Epithelial cell of esophagus (primary cell): Measurements from ENCODE around the gene PRTFDC1.
A peak's percentile ranks its signal among the peaks of the same experiment; 100 is the strongest.

Experiments used
- DNase-seq: peaks from one replicate; pipeline ENCODE4 v3.0.0; 2010; ENCODE audit warnings: low read depth
- H3K4me3 ChIP-seq: 2 replicates; pipeline ENCODE4 v1.5.1; 2011; ENCODE audit warnings: mild to moderate bottlenecking, low read length, control low read depth
- TF ChIP-seq, protein P1 (sequence below): IDR thresholded peaks from 2 replicates; pipeline ENCODE4 v1.5.1; 2011; ENCODE audit warnings: low read depth, mild to moderate bottlenecking, low read length, control low read depth, inconsistent platforms; ENCODE audit not compliant: insufficient read depth; ENCODE audit errors: missing control alignments

The PRTFDC1 gene

DNA sequence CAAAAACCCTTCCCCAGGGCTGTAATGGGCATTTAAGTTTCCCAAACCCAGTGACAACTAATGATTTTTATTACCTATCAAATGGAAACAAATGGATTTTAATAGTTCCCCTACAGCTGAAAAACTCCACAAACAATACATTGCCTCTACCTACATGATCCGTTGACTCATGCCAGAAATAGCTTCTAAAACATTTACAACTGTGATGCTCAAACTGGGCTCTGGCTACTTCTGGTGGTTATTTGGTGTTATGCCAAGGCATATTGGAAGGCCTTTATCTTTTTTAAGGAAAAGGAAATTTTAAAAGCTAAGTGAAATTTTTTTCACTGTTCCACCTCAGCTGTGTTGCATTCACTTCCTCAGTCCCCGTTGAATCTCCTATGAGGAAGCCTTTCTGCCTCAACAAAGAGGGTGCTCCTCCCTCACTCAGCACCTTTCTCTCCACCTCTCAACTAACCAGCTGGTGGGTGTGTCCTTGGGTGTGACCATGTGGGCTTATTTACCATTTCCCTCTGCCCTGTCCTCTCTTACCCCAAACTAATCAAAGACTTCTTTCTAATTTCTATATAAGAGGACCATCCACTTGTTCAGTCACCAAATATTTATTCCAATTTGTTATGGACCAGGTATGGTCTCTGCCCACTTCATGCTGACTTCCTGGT is 82.9 kb downstream of the PRTFDC1 start:
- TF ChIP-seq, protein P1, sequence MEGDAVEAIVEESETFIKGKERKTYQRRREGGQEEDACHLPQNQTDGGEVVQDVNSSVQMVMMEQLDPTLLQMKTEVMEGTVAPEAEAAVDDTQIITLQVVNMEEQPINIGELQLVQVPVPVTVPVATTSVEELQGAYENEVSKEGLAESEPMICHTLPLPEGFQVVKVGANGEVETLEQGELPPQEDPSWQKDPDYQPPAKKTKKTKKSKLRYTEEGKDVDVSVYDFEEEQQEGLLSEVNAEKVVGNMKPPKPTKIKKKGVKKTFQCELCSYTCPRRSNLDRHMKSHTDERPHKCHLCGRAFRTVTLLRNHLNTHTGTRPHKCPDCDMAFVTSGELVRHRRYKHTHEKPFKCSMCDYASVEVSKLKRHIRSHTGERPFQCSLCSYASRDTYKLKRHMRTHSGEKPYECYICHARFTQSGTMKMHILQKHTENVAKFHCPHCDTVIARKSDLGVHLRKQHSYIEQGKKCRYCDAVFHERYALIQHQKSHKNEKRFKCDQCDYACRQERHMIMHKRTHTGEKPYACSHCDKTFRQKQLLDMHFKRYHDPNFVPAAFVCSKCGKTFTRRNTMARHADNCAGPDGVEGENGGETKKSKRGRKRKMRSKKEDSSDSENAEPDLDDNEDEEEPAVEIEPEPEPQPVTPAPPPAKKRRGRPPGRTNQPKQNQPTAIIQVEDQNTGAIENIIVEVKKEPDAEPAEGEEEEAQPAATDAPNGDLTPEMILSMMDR, result no peak
- no peak for DNase-seq
- no peak overlapping the region for H3K4me3 ChIP-seq

DNA sequence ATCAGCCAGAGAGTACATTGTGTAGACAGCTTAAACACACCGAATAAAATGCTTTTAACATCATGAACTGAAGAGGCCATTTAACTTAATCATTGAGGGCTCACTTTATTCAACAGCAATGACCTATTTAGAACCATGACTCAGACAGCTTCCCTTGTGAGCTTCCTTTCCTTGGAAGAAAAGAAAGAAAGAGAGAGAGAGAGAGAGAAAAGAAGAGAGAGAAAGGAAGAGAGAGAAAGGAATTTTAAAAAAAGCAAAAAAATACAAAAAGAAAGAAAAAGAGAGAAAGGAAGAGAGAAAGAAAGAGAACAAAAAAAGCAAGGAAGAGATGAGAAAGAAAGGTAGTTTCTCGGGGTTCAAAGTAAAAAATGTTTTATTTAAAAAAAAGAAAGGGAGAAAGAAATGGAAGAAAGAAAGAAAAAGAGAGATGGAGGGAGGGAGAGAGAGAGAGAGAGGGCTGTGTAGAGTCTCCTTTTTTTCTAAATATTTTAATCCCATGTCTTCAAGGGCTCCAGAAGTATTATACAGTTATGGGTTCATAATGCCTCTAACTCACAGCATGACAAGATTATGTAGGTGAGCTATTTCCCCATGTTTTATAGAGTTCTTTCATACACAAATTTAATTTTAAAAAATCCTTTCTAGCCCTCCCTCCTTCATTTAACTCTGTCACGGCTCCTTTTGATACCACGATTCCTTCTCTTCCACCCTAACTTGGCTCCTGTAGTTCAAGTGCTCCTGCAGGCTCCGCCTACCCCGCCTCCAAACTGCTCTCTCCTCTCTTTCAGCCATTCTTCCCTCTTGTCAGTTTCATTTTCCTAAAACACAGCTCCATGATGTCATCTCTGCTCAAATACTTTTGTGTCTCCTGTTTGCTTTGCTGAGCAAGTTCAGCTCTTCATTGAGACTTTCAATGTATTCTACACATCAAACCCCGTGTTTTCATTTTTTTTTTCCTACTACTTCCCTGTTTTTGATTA is 85.5 kb downstream of the PRTFDC1 start:
- peak; percentile 66 for DNase-seq
- no peak overlapping the region for H3K4me3 ChIP-seq
- TF ChIP-seq, protein P1, result no peak

DNA sequence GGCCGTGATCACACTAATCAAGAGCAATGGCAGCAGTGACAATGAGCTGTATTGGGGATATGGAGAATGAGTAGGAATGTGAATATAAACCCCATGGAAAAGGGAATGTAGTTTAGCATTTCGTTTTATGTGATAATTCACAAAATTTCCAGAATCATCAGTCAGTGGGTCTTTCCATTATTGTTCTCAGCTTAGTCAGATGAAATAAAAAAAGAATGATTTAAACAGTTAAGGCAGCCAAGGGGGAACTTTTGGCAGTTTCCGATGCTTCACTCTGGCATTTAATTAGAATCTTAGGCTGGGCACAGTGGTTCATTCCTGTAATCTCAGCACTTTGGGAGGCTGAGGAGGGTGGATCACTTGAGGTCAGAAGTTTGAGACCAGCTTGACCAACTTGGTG is 86.6 kb downstream of the PRTFDC1 start:
- no peak overlapping the region for H3K4me3 ChIP-seq
- no peak for DNase-seq
- TF ChIP-seq, protein P1, result no peak

DNA sequence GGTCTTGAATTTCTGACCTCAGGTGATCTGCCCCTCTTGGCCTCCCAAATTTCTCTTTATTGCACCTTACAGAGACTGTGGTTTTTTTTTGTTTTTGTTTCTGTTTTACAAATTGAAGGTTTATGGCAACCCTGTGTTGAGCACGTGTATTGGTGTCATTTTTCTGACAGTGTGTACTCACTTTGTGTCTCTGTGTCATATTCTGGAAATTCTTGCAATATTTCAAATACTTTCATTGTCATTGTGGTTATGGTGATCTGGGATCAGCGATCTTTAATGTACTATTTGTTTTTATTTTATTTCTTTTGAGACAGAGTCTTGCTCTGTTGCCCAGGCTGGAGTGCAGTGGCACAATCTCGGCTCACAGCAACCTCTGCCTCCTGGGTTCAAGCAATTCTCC is 89.8 kb downstream of the PRTFDC1 start:
- TF ChIP-seq, protein P1, result no peak
- no peak overlapping the region for H3K4me3 ChIP-seq

DNA sequence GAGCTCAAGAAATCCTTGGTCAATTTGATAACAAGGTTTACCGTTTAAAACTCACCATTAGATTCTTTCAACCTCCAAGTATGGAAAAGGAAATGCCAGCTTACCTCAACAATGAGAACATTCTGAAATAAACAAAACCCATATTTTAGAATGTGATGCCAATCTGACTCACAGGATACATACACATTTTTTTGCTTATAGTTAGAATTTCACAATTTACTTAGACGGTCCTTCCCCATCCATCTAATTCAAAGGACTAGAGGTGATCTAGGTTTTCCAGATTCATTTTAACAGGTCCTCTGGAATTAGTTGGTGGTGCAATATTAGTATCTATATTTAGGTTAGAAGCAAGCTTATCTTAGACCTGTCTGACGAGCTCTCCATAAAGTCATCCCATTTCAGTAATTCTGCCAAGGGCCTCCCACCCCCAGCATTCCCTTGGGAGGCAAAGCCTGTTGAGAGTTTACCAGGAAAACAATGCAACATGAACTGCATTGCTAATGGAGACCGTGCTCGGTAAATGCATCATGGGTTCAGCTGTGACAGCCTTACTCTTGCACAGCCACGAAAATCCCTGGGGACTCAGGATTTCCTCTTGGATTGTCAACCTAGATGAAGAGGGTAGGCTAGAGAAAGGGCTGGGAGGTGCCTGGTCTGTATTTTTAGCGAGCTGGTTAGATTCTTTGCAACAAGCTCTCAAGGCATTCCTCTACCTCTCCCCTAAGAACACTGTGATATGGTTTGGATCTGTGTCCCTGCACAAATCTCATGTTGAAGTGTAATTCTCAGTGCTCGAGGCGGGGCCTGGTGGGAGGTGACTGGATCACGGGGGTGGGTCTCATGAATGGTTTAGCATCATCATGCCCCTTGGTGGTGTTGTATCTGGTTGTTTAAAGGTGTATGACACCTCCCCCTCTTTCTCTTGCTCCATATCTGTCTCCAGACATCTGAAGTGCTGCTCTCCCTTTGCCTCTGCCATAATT is 93.8 kb downstream of the PRTFDC1 start:
- DNase-seq, result peak; percentile 59
- H3K4me3 ChIP-seq, result no peak overlapping the region
- TF ChIP-seq, protein P1, result no peak

More for the DNA sequence above, 89.8 kb downstream of the PRTFDC1 start:
- DNase-seq, result no peak

DNA sequence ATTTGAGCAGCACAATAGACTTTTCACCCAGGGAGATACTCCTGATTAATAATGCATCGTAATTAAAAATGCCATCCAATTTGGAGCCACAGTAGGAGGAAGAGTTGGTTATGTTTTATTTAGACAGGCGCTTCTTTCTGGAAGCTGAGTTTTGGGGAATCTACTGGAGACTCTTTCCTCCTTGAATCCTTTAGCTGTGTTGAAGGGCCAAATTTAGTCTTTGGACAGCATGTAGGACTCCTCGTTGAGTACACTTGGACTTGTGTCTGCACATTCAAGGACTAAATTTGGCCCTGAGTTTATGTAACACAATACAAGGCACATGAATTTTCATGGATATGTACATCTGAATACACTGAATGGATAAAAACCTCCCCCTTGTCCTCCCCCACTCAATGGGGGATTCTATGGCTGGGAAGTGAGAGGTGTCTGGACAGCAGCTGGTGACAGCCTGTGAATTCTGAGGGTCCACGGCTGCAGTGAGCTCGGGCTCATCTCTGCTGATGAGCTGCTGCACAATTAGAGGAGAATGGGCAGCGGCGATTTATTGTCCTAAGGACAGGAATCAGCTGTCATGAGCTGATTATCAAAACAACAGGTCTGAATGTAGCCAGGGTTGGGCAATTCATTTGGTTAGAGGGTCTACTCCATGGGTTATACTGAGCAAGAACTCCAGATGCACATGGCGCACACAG is 95.2 kb downstream of the PRTFDC1 start:
- TF ChIP-seq, protein P1, result no peak
- DNase-seq, result no peak
- H3K4me3 ChIP-seq, result no peak overlapping the region
